ENCODE measurements around the gene DTX3. TPM values are rescaled to one million over a fixed set of nuclear protein-coding genes. Genes with fewer than 3 reads are reported as not detected.
"Not testable (repeated sequence)": the region's sequence is repeated elsewhere in the genome, so short reads cannot be mapped to it uniquely, and the experiment has no call there.

DTX3 gene, protein sequence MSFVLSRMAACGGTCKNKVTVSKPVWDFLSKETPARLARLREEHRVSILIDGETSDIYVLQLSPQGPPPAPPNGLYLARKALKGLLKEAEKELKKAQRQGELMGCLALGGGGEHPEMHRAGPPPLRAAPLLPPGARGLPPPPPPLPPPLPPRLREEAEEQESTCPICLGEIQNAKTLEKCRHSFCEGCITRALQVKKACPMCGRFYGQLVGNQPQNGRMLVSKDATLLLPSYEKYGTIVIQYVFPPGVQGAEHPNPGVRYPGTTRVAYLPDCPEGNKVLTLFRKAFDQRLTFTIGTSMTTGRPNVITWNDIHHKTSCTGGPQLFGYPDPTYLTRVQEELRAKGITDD
- 11.3 and 16.7 TPM in 2 replicates for total RNA-seq (2014; rRNA removed; shearing (Covaris generic))
- 14.8 and 15.8 TPM in 2 replicates for polyA plus RNA-seq (2015; cell fraction: cytosol; rRNA removed)
- polyA plus RNA-seq (2015; cell fraction: nucleus; rRNA removed): 61.9 and 62.3 TPM in 2 replicates

DNA sequence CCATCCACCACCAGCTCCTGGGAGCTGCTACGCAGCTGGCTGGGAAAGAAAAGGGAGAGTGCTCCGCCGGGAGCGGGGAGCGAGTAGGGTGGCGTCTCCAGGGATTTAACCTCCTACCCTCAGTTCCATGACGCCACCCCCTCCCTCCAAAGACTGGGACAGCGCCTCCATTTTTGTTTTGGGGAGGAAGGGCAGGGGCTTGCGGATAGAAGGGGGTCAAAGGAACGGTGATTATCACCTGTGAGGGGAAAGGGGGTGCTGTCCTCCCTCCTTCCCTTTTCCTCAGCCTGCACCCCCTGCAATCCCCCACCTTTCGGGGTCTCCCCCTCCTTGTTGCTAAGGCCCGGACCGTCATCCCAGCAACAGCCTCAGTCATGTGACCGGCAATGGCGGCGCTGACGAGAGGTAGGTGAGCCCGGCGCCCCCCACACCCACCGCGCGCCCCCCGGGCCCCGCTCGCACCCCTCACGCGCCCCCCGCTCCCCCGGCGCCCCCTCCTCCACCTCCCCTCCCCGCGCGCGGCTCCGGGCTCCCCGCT is at the start of gene DTX3:
Gene DTX3 (plus strand): TSS at position 371 of the 538 bp plus-strand sequence. CDS start 1,694 bp downstream, outside the sequence.
- DNase-seq (ENCODE audit: low read depth): no peak

DNA sequence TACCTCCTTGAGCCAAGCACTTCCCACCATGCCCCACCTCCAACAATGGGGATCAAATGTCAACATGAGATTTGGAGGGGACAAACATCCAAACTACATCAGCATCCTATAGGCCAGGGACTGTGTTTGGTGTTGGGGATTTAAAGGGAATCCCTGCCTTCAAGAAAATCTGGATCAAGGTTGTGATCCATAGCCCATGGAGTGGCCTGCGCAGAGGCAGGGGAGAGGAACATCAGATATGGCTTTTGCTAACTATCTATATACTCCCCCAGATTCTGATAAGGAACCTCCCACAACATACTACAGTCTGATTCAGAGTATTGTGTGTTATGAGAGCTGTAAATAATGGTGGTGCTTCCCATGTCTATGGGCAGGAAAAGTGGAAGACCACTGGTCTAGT is 49.7 kb upstream of the DTX3 start:
- DNase-seq (ENCODE audit: low read depth): no peak

DNA sequence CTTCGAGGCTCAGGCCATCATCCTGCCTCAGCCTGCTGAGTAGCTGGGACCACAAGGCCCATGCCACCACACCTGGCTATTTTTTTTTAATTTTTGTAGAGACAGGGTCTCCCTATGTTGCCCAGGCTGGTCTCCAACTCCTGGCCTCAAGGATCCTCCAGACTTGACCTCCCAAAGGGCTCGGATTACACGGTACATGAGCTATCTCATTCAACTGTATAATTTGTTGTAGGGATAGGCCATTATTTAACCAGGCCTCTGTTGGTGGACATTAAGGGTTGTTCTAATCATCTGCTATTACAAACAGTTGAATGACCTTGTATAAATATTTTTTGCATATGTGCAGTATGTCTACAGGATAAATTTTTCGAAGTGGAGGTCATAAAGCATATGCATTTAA is 45.8 kb upstream of the DTX3 start:
- no peak for DNase-seq (ENCODE audit: low read depth)

DNA sequence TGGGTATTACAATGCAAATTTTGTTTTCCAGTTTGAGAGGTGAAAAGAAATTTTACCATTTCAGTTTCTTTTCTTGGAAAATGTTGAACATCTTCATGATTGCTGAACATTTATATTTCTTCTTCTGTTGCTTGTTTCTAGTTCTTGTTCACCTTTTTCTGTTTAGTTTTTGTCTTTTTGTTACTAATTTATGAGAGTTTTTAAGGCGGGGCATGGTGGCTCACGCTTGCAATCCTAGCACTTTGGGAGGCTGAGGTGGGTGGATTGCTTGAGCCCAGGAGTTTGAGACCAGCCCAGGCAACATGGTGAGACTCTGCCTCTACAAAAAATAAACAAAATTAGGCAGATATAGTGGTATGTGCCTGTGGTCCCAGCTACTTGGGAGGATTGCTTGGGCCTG is 44.1 kb upstream of the DTX3 start:
- no peak for DNase-seq (ENCODE audit: low read depth)

DNA sequence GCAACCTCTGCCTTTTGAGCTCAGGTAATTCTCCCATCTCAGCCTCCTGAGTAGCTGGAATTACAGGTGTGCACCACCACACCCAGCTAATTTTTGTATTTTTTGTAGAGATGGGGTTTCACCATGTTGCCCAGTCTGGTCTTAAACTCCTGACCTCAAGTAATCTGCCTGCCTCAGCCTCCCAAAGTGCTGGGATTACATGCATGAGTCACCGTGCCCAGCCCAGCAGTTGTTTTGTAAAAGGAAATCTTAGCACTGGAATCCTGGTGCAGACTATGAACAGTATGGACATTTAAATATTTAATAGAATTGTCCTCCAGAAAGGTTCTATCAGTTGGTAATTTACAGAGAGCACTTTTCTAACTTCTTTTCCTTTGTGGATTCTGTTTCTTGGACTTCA is 43.5 kb upstream of the DTX3 start:
- peak; percentile 44 for DNase-seq (ENCODE audit: low read depth)

DNA sequence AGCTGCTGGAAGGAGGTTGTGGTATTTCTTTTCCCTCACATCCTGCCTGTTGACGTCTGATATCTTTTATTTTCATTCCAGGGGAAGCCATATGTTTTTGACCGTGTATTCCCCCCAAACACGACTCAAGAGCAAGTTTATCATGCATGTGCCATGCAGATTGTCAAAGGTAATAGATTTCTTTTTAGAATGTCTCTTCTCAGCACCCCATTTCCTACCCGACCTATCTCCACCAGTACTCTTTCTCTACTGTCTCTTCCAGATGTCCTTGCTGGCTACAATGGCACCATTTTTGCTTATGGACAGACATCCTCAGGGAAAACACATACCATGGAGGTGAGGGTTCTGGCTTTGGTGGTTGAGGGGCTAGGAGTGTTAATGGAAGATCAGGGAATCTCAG is 41.3 kb upstream of the DTX3 start:
- no peak for DNase-seq (ENCODE audit: low read depth)

DNA sequence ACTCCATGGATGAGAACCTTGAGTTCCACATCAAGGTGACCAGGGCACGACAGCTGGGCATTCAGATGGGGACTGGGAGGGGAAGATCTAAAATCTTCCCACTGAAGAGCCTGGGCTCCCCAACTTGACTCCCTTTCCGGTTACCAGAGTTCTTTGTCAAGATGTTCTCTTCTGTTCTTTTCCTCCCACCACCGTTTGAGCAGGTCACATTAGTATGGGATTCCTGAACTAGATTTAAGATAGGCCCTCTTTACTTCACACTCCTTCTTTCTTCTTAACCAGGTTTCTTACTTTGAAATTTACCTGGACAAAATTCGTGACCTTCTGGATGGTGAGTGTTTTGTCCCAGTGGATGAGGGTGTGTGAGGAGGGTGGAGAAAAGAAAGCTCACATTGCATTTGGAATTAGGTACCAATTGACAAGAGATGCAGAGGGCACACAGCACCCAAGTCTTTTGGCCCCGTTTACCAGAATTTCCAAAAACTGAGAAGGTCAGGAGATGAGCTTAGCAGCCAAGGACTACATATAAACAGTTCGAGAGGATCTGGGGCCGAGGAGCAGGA is 40.4 kb upstream of the DTX3 start:
- no peak for DNase-seq (ENCODE audit: low read depth)

DNA sequence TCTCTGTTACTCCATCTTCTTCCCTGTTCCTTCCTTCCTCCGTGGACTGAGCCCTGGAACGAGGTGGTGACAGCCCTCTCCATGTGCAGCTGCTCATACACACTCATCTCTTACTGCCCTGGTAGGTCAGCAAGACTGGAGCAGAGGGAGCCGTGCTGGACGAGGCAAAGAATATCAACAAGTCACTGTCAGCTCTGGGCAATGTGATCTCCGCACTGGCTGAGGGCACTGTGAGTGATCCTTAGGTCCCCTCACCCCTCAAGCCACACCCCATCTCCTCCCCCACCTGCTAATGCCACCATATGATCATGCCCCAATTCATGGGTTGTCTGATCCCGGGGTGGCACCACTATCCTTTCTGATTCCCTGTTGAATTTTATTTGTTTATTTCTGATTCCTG is 35.8 kb upstream of the DTX3 start:
- DNase-seq (ENCODE audit: low read depth): no peak

DNA sequence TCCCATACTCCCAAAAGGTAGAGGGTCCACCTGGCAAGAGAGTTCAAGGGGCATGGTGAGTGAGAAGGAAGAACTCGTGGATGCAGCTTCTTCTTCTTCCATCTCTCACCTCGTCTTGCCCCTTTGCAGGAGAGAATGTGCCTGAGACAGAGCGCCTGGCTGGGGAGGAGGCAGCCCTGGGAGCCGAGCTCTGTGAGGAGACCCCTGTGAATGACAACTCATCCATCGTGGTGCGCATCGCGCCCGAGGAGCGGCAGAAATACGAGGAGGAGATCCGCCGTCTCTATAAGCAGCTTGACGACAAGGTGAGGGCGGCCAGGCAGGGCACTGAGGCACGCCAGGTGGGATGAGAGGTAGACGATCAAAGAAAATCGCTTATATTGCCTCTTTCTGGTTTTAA is 34.8 kb upstream of the DTX3 start:
- no peak for DNase-seq (ENCODE audit: low read depth)

DNA sequence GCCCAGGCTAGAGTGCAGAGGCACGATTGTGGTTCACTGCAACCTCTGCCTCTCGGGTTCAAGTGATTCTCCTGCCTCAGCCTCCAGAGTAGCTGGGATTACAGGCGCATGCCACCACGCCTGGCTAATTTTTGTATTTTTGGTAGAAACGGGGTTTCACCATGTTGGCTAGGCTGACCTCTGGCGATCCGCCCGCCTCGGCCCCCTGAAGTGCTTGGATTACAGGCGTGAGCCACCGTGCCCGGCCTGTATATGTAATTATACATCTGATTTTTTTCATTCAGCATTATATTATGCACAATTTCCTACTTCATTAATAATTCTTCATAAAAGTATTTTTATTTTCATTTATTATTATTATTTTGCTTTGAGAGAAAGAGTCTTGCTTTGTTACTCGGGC is 34.2 kb upstream of the DTX3 start:
- not testable (repeated sequence) for DNase-seq (ENCODE audit: low read depth)

DNA sequence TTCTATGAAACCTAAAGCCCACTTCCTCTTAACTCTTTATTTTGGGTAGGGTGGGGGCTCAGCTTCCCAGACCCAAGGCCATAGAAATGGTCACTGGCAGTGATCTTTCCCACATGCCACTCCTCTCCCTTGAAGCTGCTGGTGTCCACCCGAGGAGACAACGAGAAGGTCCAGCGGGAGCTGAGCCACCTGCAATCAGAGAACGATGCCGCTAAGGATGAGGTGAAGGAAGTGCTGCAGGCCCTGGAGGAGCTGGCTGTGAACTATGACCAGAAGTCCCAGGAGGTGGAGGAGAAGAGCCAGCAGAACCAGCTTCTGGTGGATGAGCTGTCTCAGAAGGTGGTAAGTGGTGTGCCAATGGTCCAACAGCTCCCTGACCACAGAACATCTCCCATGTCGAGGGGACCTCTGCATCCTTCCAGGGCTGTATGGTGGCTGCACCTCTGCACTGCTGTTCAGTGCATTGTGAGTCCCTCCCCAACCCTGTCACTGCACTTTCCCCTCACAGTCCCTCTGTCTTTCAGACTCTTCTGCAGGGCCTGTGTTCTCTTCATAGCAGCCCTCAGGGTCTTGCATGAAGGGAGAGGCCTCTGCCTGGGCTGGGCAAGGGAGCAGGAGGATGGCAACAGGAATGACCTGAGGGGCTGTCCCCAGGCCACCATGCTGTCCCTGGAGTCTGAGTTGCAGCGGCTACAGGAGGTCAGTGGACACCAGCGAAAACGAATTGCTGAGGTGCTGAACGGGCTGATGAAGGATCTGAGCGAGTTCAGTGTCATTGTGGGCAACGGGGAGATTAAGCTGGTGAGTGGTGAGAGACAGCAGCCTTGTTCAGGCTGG is 32.5 kb upstream of the DTX3 start:
- DNase-seq (ENCODE audit: low read depth): no peak

DNA sequence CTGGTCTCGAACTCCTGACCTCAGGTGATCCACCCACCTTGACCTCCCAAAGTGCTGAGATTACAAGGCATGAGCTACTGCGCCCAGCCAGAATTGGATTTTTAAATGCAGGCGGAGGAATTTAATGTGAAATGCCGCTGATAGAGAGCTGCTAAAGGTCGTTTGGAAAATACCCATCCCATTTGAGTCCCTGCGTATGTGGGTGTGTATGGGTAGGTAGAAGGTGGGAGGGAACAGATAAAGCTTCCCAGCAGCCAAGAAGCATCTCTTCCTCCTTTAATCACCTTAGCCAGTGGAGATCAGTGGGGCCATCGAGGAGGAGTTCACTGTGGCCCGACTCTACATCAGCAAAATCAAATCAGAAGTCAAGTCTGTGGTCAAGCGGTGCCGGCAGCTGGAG is 29.8 kb upstream of the DTX3 start:
- no peak for DNase-seq (ENCODE audit: low read depth)

DNA sequence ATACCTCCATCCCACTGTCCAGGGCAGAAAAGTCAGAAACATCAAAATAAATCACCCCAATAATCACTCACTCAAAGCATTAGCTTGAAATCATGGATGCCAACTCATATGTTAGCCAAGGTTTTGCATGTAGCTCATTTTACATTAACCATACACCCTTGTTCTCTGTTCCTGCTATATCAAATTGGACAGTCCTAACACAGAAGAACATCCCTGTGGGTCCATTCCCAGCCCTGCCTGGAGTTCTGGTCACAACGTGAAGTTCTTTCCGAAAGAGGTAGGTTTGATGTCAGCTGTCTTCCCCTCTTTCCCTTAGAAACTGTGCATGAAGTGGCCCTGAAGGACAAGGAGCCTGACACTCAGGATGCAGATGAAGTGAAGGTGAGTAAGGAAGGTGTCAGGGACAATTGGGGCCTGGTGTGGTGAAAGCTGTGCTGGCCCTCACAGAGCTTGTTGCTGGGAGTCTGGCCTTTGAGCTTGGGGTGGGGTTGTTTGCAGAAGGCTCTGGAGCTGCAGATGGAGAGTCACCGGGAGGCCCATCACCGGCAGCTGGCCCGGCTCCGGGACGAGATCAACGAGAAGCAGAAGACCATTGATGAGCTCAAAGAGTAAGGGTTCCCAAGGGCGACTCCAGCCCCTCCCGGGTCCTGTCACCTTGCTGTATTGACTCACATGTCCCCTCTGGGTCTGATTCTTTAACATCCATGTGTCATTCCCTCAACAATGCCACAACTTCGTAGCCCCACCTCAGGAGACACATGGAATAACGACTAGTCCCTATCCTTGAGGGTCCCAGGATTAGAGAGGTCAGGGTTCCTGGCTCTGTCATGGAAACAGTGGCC is 28.6 kb upstream of the DTX3 start:
- no peak for DNase-seq (ENCODE audit: low read depth)

DNA sequence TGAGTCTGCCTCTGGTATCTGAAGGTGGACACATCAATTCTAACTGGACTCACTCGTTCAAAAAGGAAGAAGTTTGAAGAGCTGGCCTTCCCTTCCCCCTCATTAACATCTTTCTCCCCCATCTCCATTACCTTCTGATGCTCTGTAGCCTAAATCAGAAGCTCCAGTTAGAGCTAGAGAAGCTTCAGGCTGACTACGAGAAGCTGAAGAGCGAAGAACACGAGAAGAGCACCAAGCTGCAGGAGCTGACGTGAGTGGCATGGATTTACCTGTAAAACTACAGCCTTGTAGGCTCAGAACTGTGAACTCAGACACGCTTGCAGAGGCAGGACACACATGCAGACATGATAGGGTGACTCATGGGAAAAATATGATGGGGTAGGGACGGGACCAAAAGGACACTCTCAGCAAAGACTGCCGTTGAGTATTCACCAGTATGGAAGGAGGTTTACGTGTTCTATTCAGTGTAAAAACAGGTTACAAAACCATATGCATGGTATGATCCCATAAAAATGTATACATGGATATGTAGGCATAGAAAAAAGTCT is 27.9 kb upstream of the DTX3 start:
- peak; percentile 43 for DNase-seq (ENCODE audit: low read depth)

DNA sequence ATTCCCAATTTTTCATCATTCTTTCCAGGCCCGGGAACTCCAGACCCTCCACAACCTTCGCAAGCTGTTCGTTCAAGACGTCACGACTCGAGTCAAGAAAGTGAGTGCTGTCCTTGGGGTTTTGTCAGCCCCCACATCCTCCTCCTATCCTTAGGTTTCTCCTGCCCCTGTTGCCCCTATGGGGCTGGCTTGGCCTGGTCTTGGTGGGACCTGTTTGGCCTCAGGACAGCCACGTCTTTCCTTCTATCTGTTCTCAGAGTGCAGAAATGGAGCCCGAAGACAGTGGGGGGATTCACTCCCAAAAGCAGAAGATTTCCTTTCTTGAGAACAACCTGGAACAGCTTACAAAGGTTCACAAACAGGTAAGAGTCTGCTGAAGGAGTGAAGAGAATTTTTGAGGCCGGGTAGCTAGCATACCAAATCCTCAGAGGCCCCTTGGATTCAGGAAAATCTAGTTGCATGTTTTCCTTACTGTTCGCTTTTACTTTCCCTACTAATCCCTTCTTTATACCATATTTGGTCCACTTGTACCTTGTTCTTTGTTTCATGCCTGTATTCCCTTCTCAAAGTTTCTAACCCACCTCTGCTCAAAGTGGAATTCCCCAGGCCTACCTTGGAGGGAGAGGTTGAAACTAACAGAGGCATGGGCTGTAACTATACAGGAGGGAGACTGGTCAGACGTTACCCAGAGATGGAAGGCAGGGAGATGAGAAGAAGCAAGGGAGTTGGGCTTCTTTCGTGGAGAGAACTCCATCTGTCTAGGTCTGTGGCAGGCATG is 26.5 kb upstream of the DTX3 start:
- no peak for DNase-seq (ENCODE audit: low read depth)

DNA sequence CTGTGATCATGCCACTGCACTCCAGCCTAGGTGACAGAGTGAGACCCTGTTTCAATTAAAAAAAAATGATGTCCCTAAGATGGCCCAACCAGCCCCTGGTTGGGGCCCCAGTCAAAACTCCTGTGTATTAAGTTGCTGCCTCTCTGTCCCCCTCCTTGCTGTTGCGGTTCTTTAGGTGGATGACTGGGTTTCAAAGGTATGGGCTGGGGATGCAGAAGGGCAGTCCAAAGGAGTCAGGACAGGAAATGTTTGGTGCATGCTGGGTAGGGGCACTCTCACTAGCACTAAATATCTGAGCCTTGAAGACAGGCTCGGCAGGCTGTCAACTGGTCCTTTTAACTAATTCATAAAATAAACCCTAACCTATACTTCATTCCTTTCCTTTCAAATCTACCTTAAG is 25.6 kb upstream of the DTX3 start:
- DNase-seq (ENCODE audit: low read depth): peak; percentile 61

DNA sequence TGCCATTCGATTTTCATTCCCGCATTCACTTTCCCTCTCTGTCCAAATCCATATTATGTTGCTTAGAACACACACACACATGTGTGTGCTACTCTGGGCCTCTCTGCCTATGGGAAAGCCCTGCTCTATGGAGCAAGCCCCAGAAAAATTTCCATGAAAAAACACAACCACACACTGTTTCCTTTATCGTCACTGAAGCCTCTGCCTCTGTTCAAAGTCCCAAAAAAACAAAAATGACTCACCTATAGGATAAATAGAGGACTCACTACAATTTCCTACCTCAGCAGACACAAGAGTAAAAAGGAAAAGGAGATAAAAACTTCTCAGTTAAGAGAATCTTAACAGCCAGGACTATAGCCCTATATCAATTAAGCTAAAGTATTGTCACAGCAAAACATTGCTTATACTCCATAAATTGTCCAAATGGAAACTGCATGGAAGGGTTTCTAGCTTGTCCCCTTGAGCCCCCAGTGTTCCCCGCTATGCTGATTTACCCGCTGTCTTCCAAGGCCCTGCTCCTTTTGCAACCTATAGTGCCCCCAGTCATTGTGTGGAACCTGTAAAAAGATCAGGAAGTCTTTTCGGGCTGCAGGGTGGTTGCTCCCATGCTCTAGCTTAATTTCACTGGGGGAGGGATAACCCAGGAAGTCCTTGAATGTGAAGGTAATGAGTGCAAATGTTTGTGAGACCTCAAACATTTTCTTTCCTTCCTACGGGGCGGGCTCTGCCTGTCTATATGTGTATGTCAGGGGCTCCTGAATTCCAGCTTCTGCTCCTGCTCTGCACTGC is 24.8 kb upstream of the DTX3 start:
- peak; percentile 65 for DNase-seq (ENCODE audit: low read depth)

DNA sequence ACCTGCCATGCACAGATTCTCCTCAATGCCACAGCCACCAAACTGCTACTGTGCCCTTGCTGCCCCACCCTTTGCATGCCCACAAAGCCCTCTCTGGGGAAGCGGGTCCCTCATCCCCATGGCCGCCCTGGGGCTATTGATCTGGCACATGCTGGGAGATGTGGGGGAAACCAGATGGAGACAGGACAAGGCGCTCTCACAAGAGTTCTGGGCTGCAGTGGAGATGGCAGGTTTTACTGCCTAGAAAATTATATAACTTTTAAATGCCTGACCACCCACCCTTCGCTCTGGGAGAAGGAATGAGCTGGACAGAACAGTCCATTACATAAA is 24.2 kb upstream of the DTX3 start:
- no peak for DNase-seq (ENCODE audit: low read depth)

DNA sequence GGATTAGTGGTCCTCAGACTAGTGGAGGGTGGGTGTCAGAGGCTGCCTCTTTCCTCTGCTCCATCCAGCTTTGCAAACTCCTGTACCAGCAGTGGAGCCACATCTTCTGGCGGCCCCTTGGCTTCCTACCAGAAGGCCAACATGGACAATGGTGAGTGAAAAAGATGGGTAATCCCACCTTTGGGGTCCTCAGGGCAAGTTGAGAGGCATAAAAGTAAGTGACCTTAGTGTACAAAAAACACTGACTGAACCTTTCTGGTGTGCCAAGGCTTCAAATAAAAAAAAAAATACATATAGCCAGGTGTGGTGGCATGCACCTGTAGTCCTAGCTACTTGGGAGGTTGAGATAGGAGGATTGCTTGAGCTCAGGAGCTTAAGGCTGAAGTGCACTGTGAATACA is 22.8 kb upstream of the DTX3 start:
- DNase-seq (ENCODE audit: low read depth): no peak
